GM12878 (cell line): Measurements from ENCODE around the gene ZBTB21. TPM values are rescaled to one million over a fixed set of nuclear protein-coding genes. Genes with fewer than 3 reads are reported as not detected.

ENCODE experiments used
- ATAC-seq: fragments of 200-7000 bp; cut with Tn5 transposase; 3 replicates; pipeline ENCODE4 v1.9.1; 2020; ENCODE audit warnings: mild to moderate bottlenecking, moderate library complexity
- BruUV-seq: library from RNA; stranded (reverse); fragments of 400-500 nt; replicated peaks from 2 replicates; lab custom pipeline; 2021; lab: Mats Ljungman, UMichigan
- CTCF ChIA-PET: fragments of 300-600 bp; sonication (Branson Sonifier 250); formaldehyde crosslinking; extraction: SDS; loops from one replicate; lab custom pipeline; 2021; ENCODE audit warnings: inconsistent platforms; lab: Yijun Ruan, JAX
- POLR2A ChIA-PET: fragments of 350-600 bp; formaldehyde crosslinking; extraction: SDS; loops from one replicate; lab custom pipeline; 2021; ENCODE audit warnings: inconsistent platforms; lab: Charles Lee
- RAD21 ChIA-PET: fragments of 300-600 bp; sonication (Branson Sonifier 250); formaldehyde crosslinking; loops from one replicate; lab custom pipeline; 2023; ENCODE audit warnings: antibody characterized with exemption; ENCODE audit not compliant: unreplicated experiment; lab: Charles Lee
- SMC1A ChIA-PET: fragments of 300-600 bp; sonication (Branson Sonifier 250); formaldehyde crosslinking; loops from one replicate; lab custom pipeline; 2023; ENCODE audit not compliant: unreplicated experiment, uncharacterized antibody; lab: Charles Lee
- DNase-seq: peaks from one replicate; pipeline ENCODE4 v3.0.0-alpha.2; 2011; ENCODE audit warnings: low read depth, low spot score
- FAIRE-seq: peaks from 3 replicates; lab custom pipeline; 2011; peaks lifted over from hg19 to GRCh38; lab: Jason Lieb, UNC
- H2AFZ ChIP-seq: 2 replicates; pipeline ENCODE4 v1.6.0; 2011; ENCODE audit warnings: low read depth, low read length, control low read depth; ENCODE audit not compliant: control insufficient read depth
- H3K27ac ChIP-seq: 2 replicates; pipeline ENCODE4 v1.5.1; 2011; ENCODE audit warnings: control low read depth; ENCODE audit not compliant: control insufficient read depth, insufficient read depth
- H3K27me3 ChIP-seq, 2 experiments: replicated peaks in 1 of 2; 2 replicates each; pipeline versions ENCODE4 v1.6.0 to v1.6.1; 2011; ENCODE audit warnings: low read length in 1 of 2; ENCODE audit not compliant: control insufficient read depth in 2 of 2, insufficient read depth in 2 of 2
- H3K36me3 ChIP-seq, 2 experiments: 2 replicates each; pipeline ENCODE4 v1.5.1; 2011; ENCODE audit warnings: low read length in 1 of 2; ENCODE audit not compliant: control insufficient read depth in 2 of 2, insufficient read depth in 2 of 2
- H3K4me1 ChIP-seq: 2 replicates; pipeline ENCODE4 v1.6.1; 2011; ENCODE audit warnings: mild to moderate bottlenecking, low read length, moderate library complexity, mixed read lengths; ENCODE audit not compliant: control insufficient read depth, insufficient read depth
- H3K4me2 ChIP-seq: 2 replicates; pipeline ENCODE4 v1.6.0; 2011; ENCODE audit warnings: control low read depth; ENCODE audit not compliant: control insufficient read depth, insufficient read depth
- H3K4me3 ChIP-seq: fragments of 200-600 bp; sonication (generic); 2 replicates; pipeline ENCODE4 v1.5.1; 2016
- H3K79me2 ChIP-seq: 2 replicates; pipeline ENCODE4 v1.6.0; 2011; ENCODE audit warnings: low read length; ENCODE audit not compliant: control insufficient read depth, insufficient read depth
- H3K9ac ChIP-seq: 2 replicates; pipeline ENCODE4 v1.8.0; 2011; ENCODE audit warnings: low read length, control low read depth, mixed read lengths; ENCODE audit not compliant: control insufficient read depth, insufficient read depth
- H3K9me3 ChIP-seq: replicated peaks from 3 replicates; pipeline ENCODE4 v1.5.1; 2011; ENCODE audit warnings: mild to moderate bottlenecking, low read length; ENCODE audit not compliant: control insufficient read depth, insufficient read depth
- H4K20me1 ChIP-seq: 2 replicates; pipeline ENCODE4 v1.6.0; 2011; ENCODE audit not compliant: control insufficient read depth, insufficient read depth
- BCL11A ChIP-seq: IDR thresholded peaks from 2 replicates; pipeline ENCODE4 v1.6.1; 2011; ENCODE audit warnings: low read depth, low read length
- ETV6 ChIP-seq, 2 experiments: fragments of 450-650 bp in 1 of 2; IDR thresholded peaks in 1 of 2; conservative IDR thresholded peaks in 1 of 2; 2 replicates each; pipeline ENCODE4 v1.6.1; 2014; ENCODE audit warnings: antibody characterized with exemption in 1 of 2, borderline replicate concordance in 1 of 2, low read depth in 1 of 2, mild to moderate bottlenecking in 1 of 2, moderate library complexity in 1 of 2
- NFYA ChIP-seq: IDR thresholded peaks from 2 replicates; pipeline ENCODE4 v1.6.1; 2011; ENCODE audit warnings: low read depth, mild to moderate bottlenecking, low read length, improper control_type of control experiment, borderline replicate concordance
- RFX5 ChIP-seq: IDR thresholded peaks from 2 replicates; pipeline ENCODE4 v1.6.1; 2011; ENCODE audit warnings: low read depth, low read length, improper control_type of control experiment
- SMC3 ChIP-seq: IDR thresholded peaks from 2 replicates; pipeline ENCODE4 v1.6.1; 2011; ENCODE audit warnings: low read length, improper control_type of control experiment, borderline replicate concordance
- SUZ12 ChIP-seq: fragments of 200-600 bp; sonication (generic); IDR thresholded peaks from one replicate; pipeline ENCODE4 v1.6.1; 2018; ENCODE audit warnings: antibody characterized with exemption, mild to moderate bottlenecking; ENCODE audit not compliant: unreplicated experiment
- TCF7 ChIP-seq: IDR thresholded peaks from 2 replicates; pipeline ENCODE4 v1.6.1; 2014; ENCODE audit warnings: antibody characterized with exemption, borderline replicate concordance
- WRNIP1 ChIP-seq: IDR thresholded peaks from 2 replicates; pipeline ENCODE4 v1.6.1; 2011; ENCODE audit warnings: low read depth, low read length, improper control_type of control experiment, borderline replicate concordance
- ZSCAN29 ChIP-seq: fragments of 450-650 bp; IDR thresholded peaks from 2 replicates; pipeline ENCODE4 v1.6.1; 2017; ENCODE audit warnings: mild to moderate bottlenecking, moderate library complexity
- WGBS: methylation state at CpG from one replicate; pipeline ENCODE4 v1.1.6; 2016; ENCODE audit warnings: low lambda C conversion rate; ENCODE audit not compliant: insufficient replicate concordance, insufficient coverage; ENCODE audit errors: missing lambda C conversion rate; 5-methylcytosine and 5-hydroxymethylcytosine counted together
- in situ Hi-C: fragments of 300-500 bp; cut with MboI; formaldehyde crosslinking; loops from 9 replicates; pipeline ENCODE4 v1.14.3; 2018; ENCODE audit warnings: mixed read lengths
- intact Hi-C: fragments of 100-400 bp; cut with micrococcal nuclease; formaldehyde crosslinking; loops from one replicate; pipeline ENCODE4 v1.14.2; 2022; ENCODE audit not compliant: unreplicated experiment
- polyA plus RNA-seq, 11 experiments: library from polyadenylated mRNA; depleted of rRNA in 4 of 11; unstranded in 6 of 11; stranded (reverse) in 5 of 11; fragments of >200 nt; fragmentation: Nextera tagmentation in 4 of 11; fragmentation: Illumina TruSeq in 1 of 11; extraction: Ambion mirVana in 4 of 11; extraction: Trizol in 1 of 11; gene quantifications; 1 replicate in 1 of 11; 2 replicates in 10 of 11; pipeline versions ENCODE4 v1.2.1 to v1.2.3, GENCODE V29; 2011 to 2016; ENCODE audit warnings: inconsistent platforms in 2 of 11, missing spikeins in 2 of 11, low read depth in 1 of 11
- total RNA-seq, 4 experiments: library from RNA; depleted of rRNA in 3 of 4; stranded (reverse); fragments of >200 nt in 3 of 4; fragmentation: Illumina TruSeq in 1 of 4; extraction: Trizol in 1 of 4; gene quantifications; 2 replicates each; pipeline versions ENCODE4 v1.2.1 to v1.2.3, GENCODE V29; 2013 to 2021
- TF ChIP-seq, protein P1 (sequence below): IDR thresholded peaks from 2 replicates; pipeline ENCODE4 v1.6.1; 2011; ENCODE audit warnings: borderline replicate concordance, low read depth, mild to moderate bottlenecking, moderate library complexity, mixed read lengths, low read length; ENCODE audit not compliant: insufficient read depth; ENCODE audit errors: extremely low read length

The ZBTB21 gene
- total and polyA plus RNA-seq, 10 of the 15 experiments (the other 5 are each of a cell fraction or from before 2014, with no cell fraction given): 1.8 to 21.6 (median 10.6) TPM

DNA sequence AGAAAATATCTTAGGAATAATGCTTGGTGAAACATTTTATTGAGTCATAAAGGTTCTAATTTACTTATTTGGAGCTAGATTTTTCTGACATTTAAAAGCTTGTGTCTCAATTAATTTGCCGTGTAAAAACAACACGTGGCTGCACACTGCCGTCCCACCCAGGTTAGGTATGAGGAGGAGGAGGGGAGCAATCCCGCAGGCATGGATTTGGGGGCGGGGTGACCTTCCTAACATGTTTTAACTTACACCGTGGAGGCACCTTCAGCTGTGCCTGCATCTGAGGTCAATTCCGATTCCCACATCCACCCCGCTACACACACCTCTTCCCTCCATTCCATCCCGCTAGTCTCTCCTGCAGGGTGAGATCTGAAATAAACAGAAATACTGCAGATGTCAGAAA, 32.5 kb upstream of the ZBTB21 start (continued):
- no peak for TF ChIP-seq SUZ12
- no peak for TF ChIP-seq WRNIP1

DNA sequence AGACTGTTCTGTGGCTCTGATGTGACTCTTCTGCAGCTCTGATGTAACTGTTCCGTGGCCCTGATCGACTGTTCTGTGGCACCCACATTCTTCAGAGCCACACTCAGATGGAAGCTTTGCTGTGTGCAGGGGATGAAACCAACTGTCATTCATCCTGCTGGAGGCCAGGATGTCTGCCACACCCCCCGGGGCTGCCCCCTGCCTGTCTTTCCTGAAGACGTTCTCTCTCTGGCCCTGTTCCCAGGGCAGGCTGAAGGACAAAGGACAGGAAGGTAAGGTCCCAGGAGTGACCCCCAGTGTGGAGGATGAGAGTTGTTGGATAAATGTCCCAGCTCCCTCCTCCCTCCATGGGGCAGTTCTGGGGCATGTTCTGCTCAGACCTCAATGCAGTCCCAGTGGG, 31.6 kb upstream of the ZBTB21 start:
- Histone ChIP-seq H4K20me1 (no peaks in the 10 kb centered on the region), H3K4me3 (no peak overlapping the region), H3K36me3 (no peaks in the 10 kb centered on the region), H2AFZ (no peak overlapping the region), H3K4me2 (no peak overlapping the region), H3K27ac (no peak overlapping the region), H3K9ac (no peak overlapping the region), H3K4me1 (no peaks in the 10 kb centered on the region), H3K27me3 (no peaks in the 10 kb centered on the region; a peak in 2 of 4 replicates), H3K9me3 (no peaks in the 10 kb centered on the region), H3K79me2 (no peaks in the 10 kb centered on the region)
- SMC1A ChIA-PET: no interaction called here
- 20% methylated on average over 4 of the region's 4 CpGs for WGBS
- FAIRE-seq (no peak), DNase-seq (no peak), ATAC-seq (no peak)
- CTCF ChIA-PET: interaction anchor here (0.9 kb wide), 1 partner anchor 66 kb away, joined by 3 read pairs; no protein-coding TSS in a partner anchor
- BruUV-seq: no TSS peak
- RAD21 ChIA-PET: interaction anchor here (0.5 kb wide), 1 partner anchor 36 kb away, joined by 3 read pairs; no protein-coding TSS in a partner anchor
- intact Hi-C loops: no loop called here
- TF ChIP-seq NFYA: no peak
- POLR2A ChIA-PET: no interaction called here
- in situ Hi-C loops: loop anchor here (10.0 kb wide), 1 partner anchor 63 kb away; no protein-coding TSS in a partner anchor

DNA sequence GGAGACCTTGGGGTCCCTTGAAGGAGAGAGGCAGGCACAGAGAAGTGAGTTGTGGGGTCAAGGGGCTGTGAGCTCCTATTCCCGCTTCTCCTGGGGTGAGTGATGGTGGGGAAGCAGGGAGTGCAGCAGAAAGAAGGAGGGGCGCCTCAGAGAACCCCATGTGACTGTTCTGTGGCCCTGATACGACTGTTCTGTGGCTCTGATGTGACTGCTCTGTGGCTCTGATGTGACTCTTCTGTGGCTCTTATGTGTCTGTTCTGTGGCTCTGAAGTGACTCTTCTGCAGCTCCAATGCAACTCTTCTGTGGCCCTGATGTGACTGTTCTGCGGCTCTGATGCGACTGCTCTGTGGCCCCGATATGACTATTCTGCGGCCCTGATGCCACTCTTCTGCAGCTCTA, 31.1 kb upstream of the ZBTB21 start:
- Histone ChIP-seq H3K9me3 (no peaks in the 10 kb centered on the region; the same call in 2 of the 3 replicates), H3K4me3 (no peak overlapping the region), H3K9ac (no peak overlapping the region), H3K79me2 (no peaks in the 10 kb centered on the region), H4K20me1 (no peaks in the 10 kb centered on the region), H3K4me2 (no peak overlapping the region), H3K36me3 (no peaks in the 10 kb centered on the region), H3K27ac (no peak overlapping the region), H2AFZ (no peak overlapping the region), H3K4me1 (no peaks in the 10 kb centered on the region), H3K27me3 (no peaks in the 10 kb centered on the region; a peak in 2 of 4 replicates)
- intact Hi-C loops (no loop called here), in situ Hi-C loops (loop anchor here (10.0 kb wide), 1 partner anchor 64 kb away; no protein-coding TSS in a partner anchor)
- no TSS peak for BruUV-seq
- RAD21 ChIA-PET: interaction anchor here (0.5 kb wide), 1 partner anchor 36 kb away, joined by 3 read pairs; no protein-coding TSS in a partner anchor
- DNase-seq: no peak
- 58% methylated on average over 7 of the region's 7 CpGs for WGBS
- CTCF ChIA-PET: interaction anchor here (0.9 kb wide), 1 partner anchor 66 kb away, joined by 3 read pairs; no protein-coding TSS in a partner anchor
- FAIRE-seq: no peak
- TF ChIP-seq SMC3 (no peak), RFX5 (no peak), BCL11A (no peak), ETV6 (conservative IDR thresholded peaks at IDR 0.05 in 1 of 2, IDR thresholded peaks at IDR 0.05 in 1 of 2; ENCODE audit: borderline replicate concordance in 1 of 2, low read depth in 1 of 2) (no peak), TCF7 (no peak), ZSCAN29 (no peak)
- TF ChIP-seq, protein P1, sequence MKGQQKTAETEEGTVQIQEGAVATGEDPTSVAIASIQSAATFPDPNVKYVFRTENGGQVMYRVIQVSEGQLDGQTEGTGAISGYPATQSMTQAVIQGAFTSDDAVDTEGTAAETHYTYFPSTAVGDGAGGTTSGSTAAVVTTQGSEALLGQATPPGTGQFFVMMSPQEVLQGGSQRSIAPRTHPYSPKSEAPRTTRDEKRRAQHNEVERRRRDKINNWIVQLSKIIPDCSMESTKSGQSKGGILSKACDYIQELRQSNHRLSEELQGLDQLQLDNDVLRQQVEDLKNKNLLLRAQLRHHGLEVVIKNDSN: no peak
- POLR2A ChIA-PET: no interaction called here
- SMC1A ChIA-PET: no interaction called here
- ATAC-seq: no peak
